ENCODE measurements around the gene PDE4DIP.
"Not testable (repeated sequence)": the region's sequence is repeated elsewhere in the genome, so short reads cannot be mapped to it uniquely, and the experiment has no call there.

Gene PDE4DIP

DNA sequence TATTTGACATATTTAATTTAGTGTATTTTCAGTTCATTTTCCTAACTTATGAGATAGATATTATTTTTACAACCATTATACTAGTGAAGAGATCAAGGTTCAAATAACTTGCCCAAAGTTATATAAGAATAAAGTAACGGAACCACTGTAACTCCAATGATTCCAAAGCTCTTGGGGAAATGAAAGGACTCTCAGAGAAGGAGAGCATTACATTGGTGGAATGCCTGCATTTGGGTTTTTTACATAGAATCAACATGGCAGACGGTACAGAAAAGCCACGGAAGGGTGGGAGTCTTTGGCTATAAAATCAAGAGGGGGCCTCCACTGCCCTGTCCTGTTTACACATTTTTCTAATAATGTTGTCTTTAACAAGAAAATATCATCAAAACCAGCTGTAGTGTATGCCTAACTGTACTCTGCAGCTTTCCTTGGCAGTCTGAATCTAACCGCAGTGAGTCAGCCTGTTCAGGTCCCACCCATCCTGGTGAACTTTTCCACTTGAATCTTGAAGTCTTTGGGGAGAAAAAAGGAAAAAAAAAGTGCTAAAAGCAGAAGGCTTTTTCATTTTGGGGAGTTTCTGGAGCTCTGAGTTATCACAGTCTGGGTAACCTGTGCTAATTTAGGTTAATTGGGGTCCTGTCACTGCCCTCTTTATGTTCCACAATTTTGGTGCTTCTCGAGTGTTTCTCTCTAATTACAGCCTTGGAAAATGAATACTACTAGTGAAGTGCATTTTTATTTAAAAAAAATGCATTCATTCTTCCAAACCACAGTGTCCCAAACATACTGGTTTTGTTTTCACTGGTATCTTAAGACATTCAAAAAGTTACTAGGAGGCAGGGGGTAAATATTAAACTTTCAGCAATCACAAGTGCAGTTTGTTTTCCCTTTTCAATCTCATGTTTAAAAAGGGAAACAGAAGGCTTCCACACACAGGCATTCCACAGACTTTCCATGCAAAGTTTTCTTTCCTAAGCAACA lies 30.5 kb downstream of the PDE4DIP start:
- DNase-seq: not testable (repeated sequence)

- not testable (repeated sequence) for DNase-seq
Observed at GRCh38 chr1:148879812-148880416, 35.7 kb downstream of the PDE4DIP start.

- not testable (repeated sequence) for DNase-seq
Observed at GRCh38 chr1:148881261-148881660, 37.0 kb downstream of the PDE4DIP start.

DNA sequence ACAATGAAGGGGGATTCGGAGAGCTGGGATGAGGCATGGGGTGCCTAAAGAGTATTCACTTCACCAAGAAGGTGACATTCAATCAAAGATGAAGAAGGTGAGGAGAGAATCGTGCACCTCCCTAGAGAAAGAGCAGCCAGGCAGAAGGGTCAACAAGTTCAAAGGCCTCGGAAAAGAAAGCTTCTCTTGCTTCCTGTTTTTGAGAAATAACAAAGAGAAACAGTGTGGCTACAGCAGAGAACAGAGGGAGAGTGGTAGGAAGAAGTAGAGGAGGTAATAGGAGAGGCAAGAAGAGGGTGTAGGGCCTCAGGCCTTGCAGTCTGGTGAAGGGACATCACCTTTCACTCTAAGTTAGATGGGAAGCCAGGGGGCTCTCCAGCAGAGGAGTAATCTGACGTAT lies 41.0 kb downstream of the PDE4DIP start:
- DNase-seq: not testable (repeated sequence)

DNA sequence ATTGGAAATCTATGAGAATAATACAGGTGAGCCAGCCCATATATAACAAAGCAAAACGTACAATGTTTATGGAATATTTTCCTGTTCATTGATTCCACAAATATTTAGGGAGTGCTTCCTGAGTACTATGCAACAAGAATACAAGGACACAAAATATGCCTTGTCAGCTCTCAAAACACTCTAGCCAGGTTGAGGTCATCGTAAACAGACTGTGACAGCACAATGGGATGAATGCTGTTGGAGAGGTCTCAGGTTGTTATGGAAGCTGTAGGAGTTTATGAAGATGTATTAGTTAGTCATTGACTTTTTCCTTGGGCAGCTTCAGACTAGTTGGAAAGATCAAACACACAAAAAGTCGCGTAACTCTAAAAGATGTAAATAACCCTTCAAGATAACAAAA lies 42.1 kb downstream of the PDE4DIP start:
- DNase-seq: not testable (repeated sequence)

GRCh38 chr1:148888597-148888996 lies 44.4 kb downstream of the PDE4DIP start:
- DNase-seq: not testable (repeated sequence)

DNA sequence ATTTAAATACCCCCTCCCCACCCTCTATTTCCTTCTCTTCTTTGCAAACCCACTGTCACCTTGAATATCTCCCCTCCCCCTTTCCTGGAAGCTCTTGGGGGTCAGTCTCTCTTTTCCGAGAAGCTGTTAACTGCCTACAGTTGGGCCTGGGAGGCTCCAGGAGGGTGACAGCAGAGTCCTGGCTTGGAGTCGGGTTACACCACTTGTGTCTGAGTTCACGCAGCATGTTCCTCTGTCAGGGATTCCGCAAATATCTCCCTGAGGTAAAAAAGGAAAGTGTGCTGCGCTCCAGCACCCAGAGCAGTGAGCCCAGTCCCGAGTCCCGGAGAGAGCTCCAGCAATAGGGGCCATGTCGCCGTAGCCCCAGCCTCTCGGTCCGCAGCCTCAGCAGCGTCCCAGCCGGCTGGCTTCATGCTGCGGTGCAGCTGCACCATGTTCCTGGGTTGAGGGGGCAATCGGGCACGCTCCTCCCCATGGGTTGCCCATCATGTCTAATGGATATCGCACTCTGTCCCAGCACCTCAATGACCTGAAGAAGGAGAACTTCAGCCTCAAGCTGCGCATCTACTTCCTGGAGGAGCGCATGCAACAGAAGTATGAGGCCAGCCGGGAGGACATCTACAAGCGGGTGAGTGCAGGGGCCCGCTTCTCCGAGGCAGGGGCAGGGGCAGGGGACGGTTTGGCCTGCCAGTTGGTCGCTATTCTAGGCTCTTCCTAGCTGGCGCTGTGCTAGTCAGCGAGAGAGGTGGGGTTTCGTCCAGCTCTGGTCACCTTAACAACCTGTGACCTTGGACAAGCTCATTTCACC lies 45.2 kb downstream of the PDE4DIP start:
- not testable (repeated sequence) for DNase-seq

DNA sequence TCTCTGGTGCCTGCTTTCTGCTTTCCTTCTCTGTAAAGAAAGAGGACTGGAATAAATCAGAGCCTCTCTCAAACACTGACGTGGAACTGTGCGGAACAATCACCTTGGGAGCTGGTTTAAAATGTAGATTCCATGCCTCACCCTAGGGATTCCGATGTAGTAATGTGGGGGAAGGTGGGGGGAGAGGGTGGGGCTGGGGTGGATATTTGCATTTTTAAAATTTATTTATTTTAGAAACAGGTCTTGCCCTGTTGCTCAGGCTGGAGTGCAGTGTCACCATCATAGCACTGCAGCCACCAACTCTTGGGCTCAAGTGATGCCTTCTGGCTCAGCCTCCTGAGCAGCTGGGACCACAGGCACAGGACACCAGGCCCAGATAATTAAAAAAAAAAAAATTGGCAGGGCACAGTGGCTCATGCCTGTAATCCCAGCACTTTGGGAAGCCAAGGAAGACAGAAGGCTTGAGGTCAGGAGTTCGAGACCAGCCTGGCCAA lies 45.9 kb downstream of the PDE4DIP start:
- not testable (repeated sequence) for DNase-seq

- DNase-seq: not testable (repeated sequence)
Observed at GRCh38 chr1:148894360-148895352, 50.4 kb downstream of the PDE4DIP start.

DNA sequence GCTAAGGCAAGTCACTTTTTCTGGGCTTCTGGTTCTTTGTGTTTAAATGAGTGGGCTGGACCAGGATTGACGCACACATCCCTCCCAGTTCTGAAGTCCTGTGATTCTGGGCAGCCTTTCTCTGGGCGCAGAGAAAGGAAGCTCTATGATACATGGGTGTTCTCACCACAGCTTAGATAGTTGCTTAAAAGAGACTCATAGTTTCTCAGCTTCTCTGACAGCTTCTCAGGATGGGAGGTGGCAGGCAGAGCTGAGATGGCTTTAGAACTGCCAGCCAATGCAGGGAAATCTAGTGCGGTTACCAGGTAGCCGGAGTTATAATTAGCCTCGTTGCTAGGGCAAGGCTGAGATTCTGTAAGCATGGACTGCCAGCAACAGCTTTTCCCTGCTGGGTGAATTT lies 55.8 kb downstream of the PDE4DIP start:
- not testable (repeated sequence) for DNase-seq

DNA sequence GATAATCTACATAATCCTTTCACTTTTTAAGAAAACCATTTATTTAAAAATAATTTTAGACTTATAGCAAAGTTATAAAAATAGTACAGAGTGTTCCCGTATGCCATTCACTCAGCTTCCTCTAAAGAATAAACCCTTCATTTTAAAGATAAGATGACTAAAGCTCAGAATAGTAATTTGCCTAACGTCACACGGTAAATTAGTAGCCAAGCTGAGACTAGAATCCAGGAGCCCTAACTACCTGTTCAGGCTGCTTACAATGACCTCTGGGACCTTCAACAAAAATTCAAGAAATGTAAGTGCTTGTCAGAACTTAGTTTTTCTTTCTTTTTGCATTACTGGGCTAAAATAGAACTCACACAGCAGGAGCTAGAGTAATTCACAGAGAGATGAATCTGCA lies 56.5 kb downstream of the PDE4DIP start:
- DNase-seq: not testable (repeated sequence)

DNA sequence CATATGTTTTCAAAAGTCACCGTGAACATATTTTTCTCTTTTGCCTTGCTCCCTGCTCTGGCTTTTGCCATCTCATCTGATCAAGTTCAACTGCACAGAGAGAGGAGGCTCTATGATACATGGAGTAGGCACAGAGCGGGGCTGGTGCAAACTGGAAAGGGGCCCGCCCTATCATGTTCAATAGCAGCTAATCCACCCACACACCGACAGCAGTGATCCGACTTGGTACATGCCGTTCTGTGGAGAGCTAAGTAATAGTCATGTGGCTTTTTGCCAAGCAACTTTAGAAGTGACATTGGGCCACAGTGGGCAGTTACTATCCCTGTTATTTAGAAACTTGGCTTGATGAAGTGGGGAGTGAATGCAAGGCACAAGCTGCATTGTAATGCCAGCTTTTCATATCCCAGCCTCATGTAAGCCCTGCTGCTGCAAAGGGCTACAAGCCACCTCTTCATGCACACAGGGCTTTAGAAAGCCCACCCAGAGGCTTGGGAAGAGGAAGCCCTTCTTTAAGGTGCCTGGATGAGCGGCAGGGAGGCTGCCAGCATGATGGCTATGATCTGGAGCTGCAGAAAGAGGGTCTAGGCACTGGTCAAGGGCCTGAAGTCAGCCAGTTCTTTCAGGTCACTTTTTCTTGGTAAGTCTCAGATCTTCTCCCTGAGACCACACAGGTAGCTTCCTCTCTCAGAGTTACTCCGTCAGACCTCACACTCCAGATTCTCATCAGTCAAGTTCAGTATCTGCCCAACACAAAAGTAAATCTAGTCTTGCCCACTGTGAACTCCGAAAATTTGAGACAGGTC lies 57.1 kb downstream of the PDE4DIP start:
- DNase-seq: not testable (repeated sequence)

DNA sequence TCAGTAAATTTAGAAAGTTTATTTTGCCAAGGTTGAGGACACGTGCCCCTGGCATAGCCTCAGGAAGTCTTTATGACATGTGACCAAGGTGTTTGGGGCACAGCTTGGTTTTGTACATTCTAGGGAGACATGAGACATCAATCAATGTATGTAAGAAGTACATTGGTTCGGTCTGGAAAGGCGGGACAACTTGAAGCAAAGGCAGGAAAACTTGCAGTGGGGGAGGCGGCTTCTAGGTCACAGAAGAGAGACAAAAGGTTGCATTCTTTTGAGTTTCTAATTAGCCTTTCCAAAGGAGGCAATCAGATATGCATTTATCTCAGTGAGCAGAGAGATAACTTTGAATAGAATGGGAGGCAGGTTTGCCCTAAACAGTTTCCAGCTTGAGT lies 57.7 kb downstream of the PDE4DIP start:
- not testable (repeated sequence) for DNase-seq

GRCh38 chr1:148909219-148909826 lies 65.1 kb downstream of the PDE4DIP start:
- DNase-seq: not testable (repeated sequence)

DNA sequence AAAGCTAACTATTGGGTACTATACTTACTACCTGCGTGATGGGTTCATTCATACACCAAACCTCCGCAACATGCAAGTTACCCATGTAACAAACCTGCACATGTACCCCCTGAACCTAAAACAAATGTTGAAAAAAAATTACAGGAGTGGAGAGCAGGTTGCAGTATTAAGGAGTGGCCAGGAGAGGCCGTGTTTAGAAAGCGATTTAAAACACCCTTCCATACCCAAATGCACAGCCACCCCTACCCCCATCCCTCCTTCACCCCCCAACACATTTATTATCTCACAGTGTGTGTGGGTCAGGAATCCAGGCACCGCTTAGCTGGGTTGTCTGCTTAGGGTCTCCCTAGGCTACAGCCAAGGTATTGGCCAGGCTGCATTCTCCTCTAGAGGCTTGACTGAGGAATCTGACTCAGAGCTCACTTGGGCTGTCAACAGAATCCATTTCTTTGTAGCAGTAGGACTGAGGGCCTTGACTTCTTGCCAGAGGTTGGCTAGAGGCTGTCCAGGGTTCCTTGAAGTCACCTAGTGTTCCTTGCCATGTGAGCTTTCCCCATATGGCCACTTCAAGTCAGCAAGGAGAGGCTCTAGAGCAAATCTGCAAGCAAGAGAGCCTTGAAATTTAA lies 67.2 kb downstream of the PDE4DIP start:
- not testable (repeated sequence) for DNase-seq

DNA sequence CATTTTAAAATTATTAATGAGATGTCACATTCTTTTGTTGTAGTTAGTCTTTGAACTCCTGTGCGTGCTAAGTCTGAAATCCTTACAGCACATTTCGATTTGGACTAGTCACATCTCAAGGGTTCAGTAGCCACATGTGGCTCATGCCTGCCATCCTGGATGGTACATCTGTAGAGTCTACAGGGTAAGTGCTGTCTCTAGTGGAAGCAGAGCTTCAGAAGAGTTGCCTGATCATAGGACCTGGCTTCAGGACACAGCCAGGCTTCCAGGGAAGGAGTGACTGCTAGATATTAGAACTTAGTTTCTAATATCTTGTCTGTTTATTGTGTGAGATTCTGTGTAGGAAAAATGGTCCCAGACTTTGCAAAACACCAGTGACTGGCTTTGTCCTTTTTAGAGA lies 72.0 kb downstream of the PDE4DIP start:
- not testable (repeated sequence) for DNase-seq

DNA sequence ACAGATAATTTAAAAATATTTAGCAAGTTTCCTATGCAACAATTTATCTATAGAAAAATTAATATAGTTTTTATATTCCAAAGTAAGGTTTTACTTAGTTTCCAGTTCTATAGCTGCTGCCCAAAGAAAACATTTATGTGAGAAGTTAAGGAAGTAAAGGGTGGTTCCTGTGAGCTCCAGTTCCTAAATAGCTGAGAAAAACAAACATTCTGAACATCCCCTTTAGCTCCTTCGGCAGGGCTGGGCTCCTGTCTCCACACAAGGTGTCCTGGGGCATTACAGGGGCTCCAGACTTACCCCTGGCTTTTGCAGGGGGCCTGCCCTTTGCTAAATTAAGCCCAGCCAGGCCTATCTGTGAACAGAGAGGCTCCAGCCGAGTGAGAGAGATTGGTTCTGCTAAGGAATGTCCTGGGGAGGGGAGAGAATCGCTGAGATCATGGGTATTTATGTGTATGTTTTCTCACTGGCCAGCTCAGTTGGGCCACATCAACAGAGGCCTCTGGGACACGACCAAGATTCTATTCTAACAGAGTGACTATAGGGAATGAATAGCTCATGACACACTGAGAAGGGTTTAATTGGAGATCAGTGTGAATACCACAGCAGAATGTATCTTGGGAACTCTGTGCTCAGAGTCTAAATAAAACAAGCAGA lies 72.6 kb downstream of the PDE4DIP start:
- not testable (repeated sequence) for DNase-seq

- DNase-seq: not testable (repeated sequence)
Observed at GRCh38 chr1:148918836-148919447, 74.7 kb downstream of the PDE4DIP start.

DNA sequence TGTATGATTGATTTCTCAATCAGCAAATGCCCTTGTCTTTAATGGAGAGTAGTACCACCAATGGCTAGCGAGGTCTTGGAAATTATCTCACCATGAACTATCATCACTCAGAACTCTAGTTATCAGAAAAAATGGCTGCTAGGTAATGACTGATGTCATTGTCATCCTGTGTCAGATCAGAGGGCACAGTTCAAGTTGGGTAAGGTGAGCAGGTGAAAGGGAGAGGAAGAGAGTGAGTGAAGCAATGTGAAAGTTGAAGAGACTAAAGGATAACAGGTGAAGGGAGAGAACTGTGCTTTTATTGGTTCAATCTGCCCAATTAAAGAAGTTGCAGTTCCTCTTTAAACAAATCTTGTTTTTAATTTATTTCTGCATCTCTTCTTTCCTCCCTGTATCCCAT lies 76.8 kb downstream of the PDE4DIP start:
- not testable (repeated sequence) for DNase-seq
